HEK293T (cell line): ENCODE results near the gene HAUS5.

Experiments used
- CTCF ChIA-PET: fragments of 350-600 bp; formaldehyde crosslinking; extraction: SDS; loops from one replicate; lab custom pipeline; 2021; ENCODE audit warnings: antibody characterized with exemption, inconsistent platforms; lab: Yijun Ruan, JAX
- POLR2A ChIA-PET: fragments of 350-600 bp; formaldehyde crosslinking; extraction: SDS; loops from one replicate; lab custom pipeline; 2020; ENCODE audit warnings: antibody characterized with exemption, inconsistent platforms; lab: Yijun Ruan, JAX
- DNase-seq: peaks from one replicate; pipeline ENCODE4 v3.0.0; 2012; ENCODE audit warnings: mixed read lengths; ENCODE audit errors: extremely low spot score
- ARNT ChIP-seq: fragments of 450-650 bp; IDR thresholded peaks from 2 replicates; pipeline ENCODE4 v1.6.1; 2017; ENCODE audit warnings: mild to moderate bottlenecking
- BHLHE40 ChIP-seq: fragments of 450-650 bp; IDR thresholded peaks from 2 replicates; pipeline ENCODE4 v1.6.1; 2016; ENCODE audit warnings: mild to moderate bottlenecking, moderate library complexity, borderline replicate concordance
- CTBP1 ChIP-seq: fragments of 450-650 bp; IDR thresholded peaks from 2 replicates; pipeline ENCODE4 v1.6.1; 2016; ENCODE audit warnings: borderline replicate concordance
- ELF4 ChIP-seq: fragments of 450-650 bp; IDR thresholded peaks from 2 replicates; pipeline ENCODE4 v1.6.1; 2017; ENCODE audit warnings: antibody characterized with exemption
- FOXA1 ChIP-seq: fragments of 450-650 bp; IDR thresholded peaks from 2 replicates; pipeline ENCODE4 v1.6.1; 2016; ENCODE audit warnings: mild to moderate bottlenecking
- FOXK2 ChIP-seq: fragments of 450-650 bp; IDR thresholded peaks from 2 replicates; pipeline ENCODE4 v1.6.1; 2016; ENCODE audit warnings: mild to moderate bottlenecking
- FOXM1 ChIP-seq: fragments of 450-650 bp; IDR thresholded peaks from 2 replicates; pipeline ENCODE4 v1.6.1; 2017; ENCODE audit warnings: mild to moderate bottlenecking, borderline replicate concordance
- HDGF ChIP-seq: fragments of 450-650 bp; IDR thresholded peaks from 2 replicates; pipeline ENCODE4 v1.6.1; 2017; ENCODE audit warnings: antibody characterized with exemption, borderline replicate concordance
- L3MBTL2 ChIP-seq: fragments of 450-650 bp; conservative IDR thresholded peaks from 2 replicates; pipeline ENCODE4 v1.6.1; 2016; ENCODE audit warnings: mild to moderate bottlenecking
- LEF1 ChIP-seq: fragments of 450-650 bp; IDR thresholded peaks from 2 replicates; pipeline ENCODE4 v1.6.1; 2017; ENCODE audit warnings: mild to moderate bottlenecking, borderline replicate concordance
- NFRKB ChIP-seq: fragments of 450-650 bp; IDR thresholded peaks from 2 replicates; pipeline ENCODE4 v1.6.1; 2016; ENCODE audit warnings: mild to moderate bottlenecking, moderate library complexity
- PKNOX1 ChIP-seq: fragments of 450-650 bp; IDR thresholded peaks from 2 replicates; pipeline ENCODE4 v1.6.1; 2016
- SP1 ChIP-seq: fragments of 450-650 bp; IDR thresholded peaks from 2 replicates; pipeline ENCODE4 v1.6.1; 2017
- SUZ12 ChIP-seq: fragments of 450-650 bp; IDR thresholded peaks from 2 replicates; pipeline ENCODE4 v1.6.1; 2016; ENCODE audit warnings: mild to moderate bottlenecking
- TARDBP ChIP-seq: fragments of 450-650 bp; IDR thresholded peaks from 2 replicates; pipeline ENCODE4 v1.6.1; 2016
- ZNF384 ChIP-seq: fragments of 450-650 bp; IDR thresholded peaks from 2 replicates; pipeline ENCODE4 v1.6.1; 2016

The HAUS5 gene

DNA sequence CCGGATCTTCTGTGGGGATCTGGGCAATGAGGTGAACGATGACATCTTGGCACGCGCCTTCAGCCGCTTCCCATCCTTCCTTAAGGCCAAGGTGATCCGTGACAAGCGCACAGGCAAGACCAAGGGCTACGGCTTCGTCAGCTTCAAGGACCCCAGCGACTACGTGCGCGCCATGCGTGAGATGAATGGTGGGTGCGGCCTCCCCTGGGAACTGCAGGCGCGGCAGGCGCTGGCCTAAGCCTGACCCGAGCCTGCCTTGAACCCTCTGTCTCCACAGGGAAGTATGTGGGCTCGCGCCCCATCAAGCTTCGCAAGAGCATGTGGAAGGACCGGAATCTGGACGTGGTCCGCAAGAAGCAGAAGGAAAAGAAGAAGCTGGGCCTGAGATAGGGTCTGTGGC is 24.6 kb downstream of the HAUS5 start:
- ChIA-PET CTCF (interaction anchor here (1.0 kb wide), 1 partner anchor 12 kb away, joined by 4 read pairs; no protein-coding TSS in a partner anchor), POLR2A (interaction anchor here (0.9 to 1.8 kb wide), 3 partner anchors 9 to 27 kb away, joined by 3 to 9 read pairs (median 4); partner anchors contain the start of genes COX6B1 and RBM42)
- no peak for DNase-seq
- no peak for TF ChIP-seq NFRKB
- no peak for TF ChIP-seq PKNOX1
- TF ChIP-seq ARNT: no peak
- no peak for TF ChIP-seq ELF4
- no peak for TF ChIP-seq SUZ12
- no peak for TF ChIP-seq HDGF
- no peak for TF ChIP-seq LEF1

DNA sequence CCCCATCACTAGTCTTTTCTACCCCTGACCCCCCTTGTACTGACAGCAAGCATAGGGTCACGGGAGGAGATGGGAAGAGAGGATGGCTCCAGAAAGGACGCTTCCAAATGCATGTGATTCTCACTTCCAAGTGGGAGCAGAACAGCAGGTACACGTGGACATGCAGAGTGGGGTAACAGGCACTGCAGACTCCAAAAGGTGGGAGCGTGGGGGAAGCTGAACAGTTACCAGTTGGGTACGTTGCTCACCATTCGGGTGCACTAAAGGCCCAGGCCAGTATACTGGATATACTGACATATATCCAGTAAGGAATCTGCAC is 26.7 kb downstream of the HAUS5 start:
- no peak for TF ChIP-seq BHLHE40
- no peak for TF ChIP-seq TARDBP
- no peak for TF ChIP-seq LEF1
- no peak for TF ChIP-seq FOXK2
- no peak for TF ChIP-seq SUZ12
- no peak for TF ChIP-seq ELF4
- TF ChIP-seq ARNT: no peak
- TF ChIP-seq FOXA1: no peak
- TF ChIP-seq SP1: no peak
- no peak for TF ChIP-seq ZNF384
- no peak for TF ChIP-seq NFRKB
- no peak for TF ChIP-seq HDGF
- TF ChIP-seq PKNOX1: no peak
- no peak for TF ChIP-seq FOXM1
- TF ChIP-seq L3MBTL2: no peak
- no peak for TF ChIP-seq CTBP1
- no peak for DNase-seq
- ChIA-PET CTCF (no interaction called here), POLR2A (interaction anchor here (1.4 kb wide), 1 partner anchor 27 kb away, joined by 4 read pairs; the partner anchor contains the start of gene HAUS5)

DNA sequence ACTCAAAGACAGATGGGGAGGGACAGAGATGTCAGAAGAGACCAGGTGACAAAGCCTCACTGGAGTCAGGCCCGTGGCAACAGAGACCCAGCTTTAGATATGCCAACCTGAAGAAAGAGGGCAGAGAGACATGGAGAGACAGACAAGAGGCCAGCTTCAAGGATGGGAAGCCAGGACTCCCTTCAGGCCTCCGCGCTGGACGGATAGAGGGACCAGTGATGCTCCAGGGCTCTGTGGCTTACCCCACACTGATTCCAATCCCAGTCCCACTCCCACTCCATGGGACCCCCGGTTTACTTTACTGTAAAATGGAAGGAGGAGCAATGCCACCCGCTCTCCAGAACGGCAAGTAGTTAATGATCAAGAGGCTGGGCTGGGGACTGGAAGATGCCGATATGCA is 27.3 kb downstream of the HAUS5 start:
- no peak for TF ChIP-seq FOXA1
- POLR2A ChIA-PET: interaction anchor here (1.4 kb wide), 1 partner anchor 28 kb away, joined by 4 read pairs; the partner anchor contains the start of gene HAUS5
- no peak for DNase-seq
- CTCF ChIA-PET: no interaction called here

DNA sequence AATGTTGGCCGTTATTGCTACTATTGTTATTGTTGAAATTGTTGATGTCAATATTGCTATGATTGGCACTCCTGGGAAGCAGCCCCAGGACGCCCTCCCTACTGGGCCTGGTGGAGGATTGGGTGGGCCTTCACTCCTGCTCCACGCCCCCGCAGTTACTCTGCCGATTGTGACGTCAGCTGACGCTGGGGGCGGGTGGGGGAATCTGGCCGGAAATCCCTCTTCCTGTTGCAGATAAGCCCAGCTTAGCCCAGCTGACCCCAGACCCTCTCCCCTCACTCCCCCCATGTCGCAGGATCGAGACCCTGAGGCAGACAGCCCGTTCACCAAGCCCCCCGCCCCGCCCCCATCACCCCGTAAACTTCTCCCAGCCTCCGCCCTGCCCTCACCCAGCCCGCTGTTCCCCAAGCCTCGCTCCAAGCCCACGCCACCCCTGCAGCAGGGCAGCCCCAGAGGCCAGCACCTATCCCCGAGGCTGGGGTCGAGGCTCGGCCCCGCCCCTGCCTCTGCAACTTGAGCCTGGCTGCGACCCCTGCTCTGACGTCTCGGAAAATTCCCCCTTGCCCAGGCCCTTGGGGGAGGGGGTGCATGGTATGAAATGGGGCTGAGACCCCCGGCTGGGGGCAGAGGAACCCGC is 29.1 kb downstream of the HAUS5 start, which contains the start of gene ETV2:
Gene ETV2, plus strand, starts transcription at position 231 of the 637 bp plus-strand sequence. CDS start 716 bp downstream, outside the sequence.
- CTCF ChIA-PET: no interaction called here
- POLR2A ChIA-PET: no interaction called here
- TF ChIP-seq CTBP1 (no peak), PKNOX1 (no peak), FOXM1 (no peak), L3MBTL2 (no peak), BHLHE40 (no peak), NFRKB (no peak), FOXA1 (no peak), ZNF384 (no peak)
- DNase-seq: no peak

- POLR2A ChIA-PET: interaction anchor here (1.3 to 2.1 kb wide), 2 partner anchors 11 to 18 kb away, joined by 3 to 7 read pairs; no protein-coding TSS in a partner anchor
- CTCF ChIA-PET: no interaction called here
- TF ChIP-seq ELF4 (no peak), L3MBTL2 (no peak), SUZ12 (no peak), CTBP1 (no peak), FOXK2 (no peak), SP1 (no peak), HDGF (no peak), FOXM1 (no peak), PKNOX1 (no peak), ZNF384 (no peak), LEF1 (no peak), FOXA1 (no peak), ARNT (no peak), NFRKB (no peak)
- no peak for DNase-seq
Measured at GRCh38 chr19:35642312-35642711, 29.8 kb downstream of the HAUS5 start.

DNA sequence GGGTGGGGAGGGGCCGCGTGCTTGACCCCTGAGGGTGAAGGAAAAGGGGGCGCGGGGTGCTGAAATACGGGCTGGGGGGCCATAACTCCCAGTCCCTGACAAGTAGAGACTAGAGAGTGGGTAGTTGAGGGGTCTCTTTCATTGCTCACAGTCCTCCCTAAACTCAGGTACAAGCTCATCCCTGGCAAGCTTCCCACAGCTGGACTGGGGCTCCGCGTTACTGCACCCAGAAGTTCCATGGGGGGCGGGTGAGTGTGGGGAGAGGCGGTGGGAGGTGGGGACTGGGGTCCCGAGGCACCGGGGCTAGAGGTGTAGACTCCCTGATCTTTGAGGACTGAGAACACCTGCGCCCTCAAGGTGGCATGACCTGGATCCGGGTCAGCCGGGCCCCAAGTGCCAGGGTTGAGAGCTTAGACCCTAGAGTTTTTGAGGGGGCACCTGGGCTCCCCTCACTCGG is 30.3 kb downstream of the HAUS5 start:
- ChIA-PET POLR2A (interaction anchor here (1.3 to 2.6 kb wide), 6 partner anchors 11 to 106 kb away, joined by 3 to 16 read pairs (median 6); partner anchors contain the start of genes HAUS5 and LIN37), CTCF (no interaction called here)
- no peak for TF ChIP-seq ZNF384
- no peak for TF ChIP-seq FOXA1
- no peak for TF ChIP-seq LEF1
- no peak for TF ChIP-seq ELF4
- no peak for TF ChIP-seq CTBP1
- no peak for TF ChIP-seq BHLHE40
- no peak for TF ChIP-seq SUZ12
- no peak for TF ChIP-seq FOXM1
- no peak for TF ChIP-seq L3MBTL2
- TF ChIP-seq HDGF: no peak
- no peak for TF ChIP-seq ARNT
- no peak for TF ChIP-seq TARDBP
- no peak for TF ChIP-seq FOXK2
- no peak for TF ChIP-seq SP1
- DNase-seq: no peak
